Measurements from ENCODE around the gene BATF2.

BATF2 gene

DNA sequence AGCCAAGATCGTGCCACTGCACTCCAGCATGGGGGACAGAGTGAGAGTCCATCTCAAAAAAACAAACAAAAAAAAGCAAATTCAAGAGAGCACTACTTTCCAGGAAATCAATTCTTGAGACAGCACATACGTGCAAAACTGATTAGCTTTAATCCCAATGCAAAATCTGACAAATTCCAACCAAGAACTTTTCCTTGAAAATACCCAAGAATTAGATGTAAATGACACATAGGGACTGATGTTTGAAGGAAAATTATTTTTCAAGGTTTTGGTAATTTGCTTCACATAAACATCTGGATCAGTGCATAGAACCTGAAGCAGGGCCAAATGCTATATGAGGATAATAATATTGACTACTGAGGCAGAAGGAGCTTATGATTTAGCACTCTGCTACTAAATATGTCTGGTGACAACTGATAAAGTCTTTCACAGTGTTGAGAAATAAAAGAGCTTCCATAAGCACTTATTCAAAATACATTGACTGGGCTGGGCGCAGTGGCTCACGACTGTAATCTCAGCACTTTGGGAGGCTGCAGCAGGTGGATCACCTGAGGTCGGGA lies 33.6 kb downstream of the BATF2 start:
- no peak for DNase-seq

DNA sequence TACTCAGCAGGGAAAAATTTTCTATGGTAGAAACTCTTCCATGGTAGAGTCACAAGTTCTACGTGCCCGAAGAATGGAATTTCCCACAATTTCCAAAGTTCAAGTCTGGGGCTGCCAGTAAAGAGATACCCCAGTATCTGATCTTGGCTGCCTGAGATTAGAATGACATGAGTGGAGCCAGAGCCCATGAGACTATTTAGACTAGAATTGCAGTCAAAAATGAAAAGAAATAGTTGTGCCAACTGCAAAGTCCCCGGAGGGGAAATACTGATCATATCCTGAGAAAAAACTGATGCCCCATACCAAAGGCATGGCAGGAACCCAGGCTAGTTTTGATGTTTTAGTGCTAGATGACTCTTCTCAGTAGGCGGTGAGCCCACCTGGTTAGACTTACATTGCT lies 36.1 kb downstream of the BATF2 start:
- no peak for DNase-seq

DNA sequence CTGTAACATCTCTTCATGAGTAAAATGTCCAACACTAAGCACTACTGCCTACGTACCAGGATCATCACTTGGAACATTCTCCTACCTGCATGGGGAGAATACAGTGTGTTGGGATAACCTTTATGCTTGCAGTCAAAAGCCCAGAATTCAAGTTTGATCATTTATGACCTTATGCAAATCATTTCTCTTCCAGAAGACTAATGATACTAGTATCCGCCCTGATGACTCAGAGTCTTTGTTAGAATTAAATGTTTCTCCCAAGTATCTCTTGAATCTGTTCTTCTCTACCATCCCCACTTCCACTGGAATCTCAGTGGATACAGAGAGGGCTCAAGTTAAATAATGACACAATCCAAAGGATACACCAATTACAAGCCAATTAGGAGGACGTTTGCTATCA lies 37.3 kb downstream of the BATF2 start:
- no peak for DNase-seq

DNA sequence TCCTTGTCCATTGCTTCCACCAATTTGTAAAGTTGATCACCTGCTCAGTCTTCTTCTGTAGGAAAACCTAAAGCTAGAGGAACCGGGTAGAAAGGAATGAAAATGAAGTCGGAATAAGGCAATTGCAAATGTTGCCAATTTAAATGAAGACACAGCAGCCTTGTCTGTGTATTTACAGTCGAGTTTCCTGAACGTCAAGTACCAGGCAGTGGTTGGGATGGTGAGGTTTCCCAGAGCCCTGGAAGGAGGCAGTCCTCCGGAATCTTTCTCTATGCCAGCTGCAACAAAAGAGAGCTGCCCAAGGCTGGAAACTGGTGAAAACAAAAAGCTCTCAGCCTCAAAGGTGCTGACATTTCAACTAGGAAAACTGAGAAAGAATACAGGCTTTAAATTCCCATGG lies 42.6 kb downstream of the BATF2 start:
- no peak for DNase-seq

DNA sequence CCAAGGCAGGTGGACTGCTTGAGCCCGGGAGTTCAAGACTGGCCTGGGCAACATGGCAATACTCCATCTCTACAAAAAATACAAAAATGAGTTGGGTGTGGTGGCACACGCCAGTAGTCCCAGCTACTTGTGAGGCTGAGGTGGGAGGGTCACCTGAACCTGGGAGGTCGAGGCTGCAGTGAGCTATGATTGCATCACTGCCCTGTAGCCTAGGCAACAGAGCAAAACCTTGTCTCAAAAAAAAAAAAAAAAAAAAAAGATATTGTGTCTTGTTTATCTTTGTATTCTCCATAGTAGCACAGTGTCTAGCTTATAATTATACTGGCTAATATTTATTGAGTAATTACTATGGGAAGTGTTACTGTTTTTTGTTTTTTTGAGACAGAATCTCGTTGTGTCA lies 45.2 kb downstream of the BATF2 start:
- DNase-seq = no peak

DNA sequence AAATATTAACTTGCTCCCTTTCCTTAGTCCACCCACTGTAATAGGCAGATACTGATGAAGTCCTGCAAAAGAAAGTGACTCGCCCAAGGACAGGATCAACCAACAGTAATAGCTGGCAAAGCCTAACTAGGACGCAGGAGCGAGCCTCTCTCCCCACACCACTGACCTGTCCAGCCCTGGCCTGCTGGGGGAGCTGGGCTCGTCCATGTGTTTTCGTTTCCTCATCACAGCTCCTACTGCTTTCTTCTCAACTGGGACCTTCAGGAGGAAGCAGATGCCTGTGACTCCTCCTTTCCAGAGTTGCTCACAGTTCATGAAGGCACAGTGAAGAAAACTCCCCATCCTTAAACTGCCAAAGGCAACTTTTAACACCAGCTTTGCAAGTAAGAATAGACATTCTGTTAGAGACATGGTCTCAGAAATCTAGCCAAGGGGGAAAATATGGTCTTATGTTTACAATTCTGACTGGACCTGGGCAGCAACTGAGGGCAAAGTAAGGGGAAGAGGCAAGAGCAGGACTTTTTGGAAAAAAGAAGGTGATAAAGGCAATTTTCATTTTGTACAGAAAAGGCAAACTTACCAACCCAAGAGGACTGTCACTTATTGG lies 49.5 kb downstream of the BATF2 start:
- DNase-seq = no peak

All from NCI-H446 (cell line).